Pulmonary artery endothelial cell (primary cell): ENCODE results near the gene SLC6A13. TPM values are rescaled to one million over a fixed set of nuclear protein-coding genes. Genes with fewer than 3 reads are reported as not detected.

Source experiments
- DNase-seq: peaks from one replicate; pipeline ENCODE4 v3.0.0-alpha.2; 2011; ENCODE audit warnings: low read depth, low spot score
- total RNA-seq: library from RNA; depleted of rRNA; stranded (reverse); fragments of >200 nt; gene quantifications from 2 replicates; pipeline ENCODE4 v1.2.3, GENCODE V29; 2014

The SLC6A13 gene
- total RNA-seq, 1 donor from 2014 or later = not detected

GRCh38 chr12:179131-179884 is 83.3 kb downstream of the SLC6A13 start:
- DNase-seq = no peak

GRCh38 chr12:178829-179109 is 83.9 kb downstream of the SLC6A13 start:
- DNase-seq = no peak

GRCh38 chr12:177980-178828 is 84.4 kb downstream of the SLC6A13 start:
- no peak for DNase-seq

GRCh38 chr12:177336-177979 is 85.2 kb downstream of the SLC6A13 start:
- DNase-seq = no peak

GRCh38 chr12:176321-177181 is 86.1 kb downstream of the SLC6A13 start:
- no peak for DNase-seq

- DNase-seq = no peak
Observed at GRCh38 chr12:175759-176158, 86.9 kb downstream of the SLC6A13 start.

GRCh38 chr12:175250-175649 is 87.4 kb downstream of the SLC6A13 start:
- DNase-seq = no peak

- DNase-seq = no peak
Observed at GRCh38 chr12:174596-174995, 88.0 kb downstream of the SLC6A13 start.

GRCh38 chr12:174124-174523 is 88.5 kb downstream of the SLC6A13 start:
- no peak for DNase-seq

GRCh38 chr12:172732-173161 is 89.9 kb downstream of the SLC6A13 start:
- DNase-seq = no peak

- no peak for DNase-seq
Observed at GRCh38 chr12:171743-172676, 90.6 kb downstream of the SLC6A13 start.

GRCh38 chr12:171276-171675 is 91.4 kb downstream of the SLC6A13 start:
- DNase-seq = no peak

Other genes starting within 250 kb of the SLC6A13 start
- gene IQSEC3, start 196.1 kb downstream of the SLC6A13 start, total RNA-seq = not detected in 2 replicates
- not detected in 2 replicates for gene SLC6A12, start 48.7 kb downstream of the SLC6A13 start, total RNA-seq
- 44.8 and 71.2 TPM in 2 replicates for gene KDM5A, start 126.5 kb upstream of the SLC6A13 start, total RNA-seq
- 9.2 and 10.0 TPM in 2 replicates for gene CCDC77, start 138.8 kb upstream of the SLC6A13 start, total RNA-seq
- gene B4GALNT3, start 197.1 kb upstream of the SLC6A13 start, total RNA-seq = not detected in 2 replicates